IMR-90 (cell line): Measurements from ENCODE around the gene CDS1. TPM values are rescaled to one million over a fixed set of nuclear protein-coding genes. Genes with fewer than 3 reads are reported as not detected.
A peak's percentile ranks its signal among the peaks of the same experiment; 100 is the strongest.

ENCODE experiments used
- ATAC-seq: fragments of 200-7000 bp; cut with Tn5 transposase; 2 replicates; pipeline ENCODE4 v1.9.1; 2020; ENCODE audit warnings: low read depth, mild to moderate bottlenecking, moderate library complexity
- BruUV-seq: library from RNA; stranded (reverse); fragments of 400-500 nt; replicated peaks from 2 replicates; lab custom pipeline; 2021; lab: Mats Ljungman, UMichigan
- CTCF ChIA-PET: fragments of 300-600 bp; formaldehyde crosslinking; extraction: SDS; loops from one replicate; lab custom pipeline; 2021; ENCODE audit warnings: antibody characterized with exemption; lab: Yijun Ruan, JAX
- POLR2A ChIA-PET: fragments of 300-600 bp; sonication (Branson Sonifier 250); formaldehyde crosslinking; loops from one replicate; lab custom pipeline; 2022; ENCODE audit warnings: antibody characterized with exemption; ENCODE audit not compliant: unreplicated experiment; lab: Charles Lee
- DNase-seq: peaks from one replicate; pipeline ENCODE4 v3.0.0; 2013
- H2AFZ ChIP-seq: replicated peaks from 2 replicates; pipeline ENCODE3; 2013; ENCODE audit warnings: low read length, mild to moderate bottlenecking; ENCODE audit not compliant: poor library complexity
- H2AK5ac ChIP-seq: 2 replicates; pipeline ENCODE4 v1.6.1; 2013; ENCODE audit warnings: low read depth, low read length, inconsistent platforms
- H2AK9ac ChIP-seq: replicated peaks from 2 replicates; pipeline ENCODE3; 2013; ENCODE audit warnings: mild to moderate bottlenecking, low read depth, low read length, moderate library complexity; ENCODE audit not compliant: poor library complexity
- H2BK120ac ChIP-seq: 2 replicates; pipeline ENCODE4 v1.6.1; 2013; ENCODE audit warnings: low read depth, low read length, inconsistent platforms
- H2BK15ac ChIP-seq: 3 replicates; pipeline ENCODE4 v1.6.1; 2013; ENCODE audit warnings: low read depth, low read length, inconsistent platforms
- H2BK20ac ChIP-seq: 2 replicates; pipeline ENCODE4 v1.6.1; 2013; ENCODE audit warnings: low read depth, mild to moderate bottlenecking, inconsistent platforms, low read length, moderate library complexity
- H2BK5ac ChIP-seq: 2 replicates; pipeline ENCODE4 v1.6.1; 2013; ENCODE audit warnings: mild to moderate bottlenecking, low read depth, low read length, inconsistent platforms; ENCODE audit not compliant: poor library complexity, severe bottlenecking
- H3K14ac ChIP-seq: replicated peaks from 2 replicates; pipeline ENCODE4 v1.6.1; 2013; ENCODE audit warnings: low read depth, low read length, inconsistent platforms
- H3K18ac ChIP-seq: 2 replicates; pipeline ENCODE4 v1.6.1; 2013; ENCODE audit warnings: low read depth, low read length, control low read depth
- H3K23ac ChIP-seq: 2 replicates; pipeline ENCODE4 v1.6.1; 2013; ENCODE audit warnings: low read depth, low read length, inconsistent platforms
- H3K27ac ChIP-seq: 2 replicates; pipeline ENCODE4 v1.5.1; 2013; ENCODE audit warnings: mild to moderate bottlenecking, control low read depth, low read length; ENCODE audit not compliant: insufficient read depth
- H3K27me3 ChIP-seq: 2 replicates; pipeline ENCODE4 v1.6.1; 2013; ENCODE audit warnings: low read length; ENCODE audit not compliant: control insufficient read depth, insufficient read depth
- H3K36me3 ChIP-seq: 2 replicates; pipeline ENCODE4 v1.6.1; 2013; ENCODE audit warnings: low read length, mixed read lengths; ENCODE audit not compliant: control insufficient read depth, insufficient read depth
- H3K4ac ChIP-seq: 2 replicates; pipeline ENCODE4 v1.6.1; 2013; ENCODE audit warnings: low read depth, low read length, inconsistent platforms
- H3K4me1 ChIP-seq: 2 replicates; pipeline ENCODE4 v1.6.1; 2013; ENCODE audit warnings: low read length, mixed read lengths; ENCODE audit not compliant: control insufficient read depth, insufficient read depth
- H3K4me2 ChIP-seq: 2 replicates; pipeline ENCODE4 v1.6.1; 2013; ENCODE audit warnings: low read depth, mild to moderate bottlenecking, control low read depth, low read length, moderate library complexity
- H3K4me3 ChIP-seq: 2 replicates; pipeline ENCODE4 v1.5.1; 2013; ENCODE audit warnings: low read depth, mild to moderate bottlenecking, control low read depth, low read length, moderate library complexity; ENCODE audit not compliant: insufficient read depth
- H3K56ac ChIP-seq: 2 replicates; pipeline ENCODE4 v1.6.1; 2013; ENCODE audit warnings: low read length, inconsistent platforms; ENCODE audit not compliant: insufficient read depth; ENCODE audit errors: extremely low read depth
- H3K79me1 ChIP-seq, 2 experiments: 2 replicates each; pipeline ENCODE4 v1.6.1; 2013; ENCODE audit warnings: low read length in 2 of 2, inconsistent platforms in 1 of 2, low read depth in 1 of 2
- H3K9ac ChIP-seq: 2 replicates; pipeline ENCODE4 v1.6.1; 2013; ENCODE audit warnings: low read depth, low read length, control low read depth
- H3K9me1 ChIP-seq: 2 replicates; pipeline ENCODE4 v1.6.1; 2013; ENCODE audit warnings: low read length, inconsistent platforms; ENCODE audit not compliant: insufficient read depth
- H3K9me3 ChIP-seq: 2 replicates; pipeline ENCODE4 v1.6.1; 2013; ENCODE audit warnings: low read length; ENCODE audit not compliant: control insufficient read depth, insufficient read depth
- H4K20me1 ChIP-seq: 2 replicates; pipeline ENCODE4 v1.6.1; 2013; ENCODE audit warnings: low read length, inconsistent platforms; ENCODE audit not compliant: insufficient read depth
- H4K5ac ChIP-seq: 2 replicates; pipeline ENCODE4 v1.6.1; 2013; ENCODE audit warnings: mild to moderate bottlenecking, low read depth, low read length, control low read depth
- H4K8ac ChIP-seq, 2 experiments: 2 replicates each; pipeline ENCODE4 v1.6.1; 2013; ENCODE audit warnings: low read depth in 2 of 2, low read length in 2 of 2, control low read depth in 1 of 2, inconsistent platforms in 1 of 2
- H4K91ac ChIP-seq: 2 replicates; pipeline ENCODE4 v1.6.1; 2013; ENCODE audit warnings: low read depth, low read length, inconsistent platforms; ENCODE audit not compliant: insufficient read depth
- BHLHE40 ChIP-seq: fragments of 150-350 bp; IDR thresholded peaks from 2 replicates; pipeline ENCODE4 v1.6.1; 2016; ENCODE audit warnings: mild to moderate bottlenecking, low read depth, low read length
- CEBPB ChIP-seq: IDR thresholded peaks from 2 replicates; pipeline ENCODE4 v1.6.1; 2012; ENCODE audit warnings: low read depth, low read length, improper control_type of control experiment
- CHD1 ChIP-seq: IDR thresholded peaks from 2 replicates; pipeline ENCODE4 v1.6.1; 2012; ENCODE audit warnings: low read depth, low read length, improper control_type of control experiment
- FOS ChIP-seq: fragments of 150-350 bp; IDR thresholded peaks from 2 replicates; pipeline ENCODE4 v1.6.1; 2016; ENCODE audit warnings: low read depth, low read length
- MAFK ChIP-seq: IDR thresholded peaks from 2 replicates; pipeline ENCODE4 v1.6.1; 2012; ENCODE audit warnings: low read depth, low read length, improper control_type of control experiment
- MAZ ChIP-seq: IDR thresholded peaks from 2 replicates; pipeline ENCODE4 v1.6.1; 2012; ENCODE audit warnings: low read depth, mild to moderate bottlenecking, low read length, improper control_type of control experiment, moderate library complexity, borderline replicate concordance
- MXI1 ChIP-seq: IDR thresholded peaks from 2 replicates; pipeline ENCODE4 v1.6.1; 2012; ENCODE audit warnings: low read depth, mild to moderate bottlenecking, low read length, moderate library complexity, borderline replicate concordance
- NFE2L2 ChIP-seq: fragments of 150-350 bp; IDR thresholded peaks from 2 replicates; pipeline ENCODE4 v1.6.1; 2016; ENCODE audit warnings: low read depth, mild to moderate bottlenecking, low read length
- POLR2A ChIP-seq: IDR thresholded peaks from 2 replicates; pipeline ENCODE4 v1.6.1; 2012; ENCODE audit warnings: mild to moderate bottlenecking, low read depth, low read length
- RCOR1 ChIP-seq: IDR thresholded peaks from 2 replicates; pipeline ENCODE4 v1.6.1; 2012; ENCODE audit warnings: mild to moderate bottlenecking, low read length, improper control_type of control experiment; ENCODE audit not compliant: insufficient replicate concordance
- SMC3 ChIP-seq: fragments of 150-350 bp; IDR thresholded peaks from 2 replicates; pipeline ENCODE4 v1.6.1; 2016; ENCODE audit warnings: low read depth, mild to moderate bottlenecking, antibody characterized with exemption, low read length, moderate library complexity
- dilution Hi-C: fragments of 300-500 bp; cut with HindIII; formaldehyde crosslinking; loops from one replicate; pipeline ENCODE4 v1.14.3; 2018; ENCODE audit warnings: low sequenced_read_pairs; ENCODE audit not compliant: unreplicated experiment
- in situ Hi-C: fragments of 300-500 bp; cut with MboI; formaldehyde crosslinking; loops from 3 replicates; pipeline ENCODE4 v1.14.3; 2019; ENCODE audit warnings: low sequenced_read_pairs, inconsistent platforms, mixed read lengths
- intact Hi-C: fragments of 100-400 bp; cut with micrococcal nuclease; formaldehyde crosslinking; loops from 2 replicates; pipeline ENCODE4 v1.10.0; 2022
- polyA plus RNA-seq, 3 experiments: library from polyadenylated mRNA; depleted of rRNA; stranded (reverse); fragments of >200 nt; gene quantifications; 2 replicates each; pipeline ENCODE4 v1.2.3, GENCODE V29; 2012; ENCODE audit warnings: low replicate concordance in 1 of 3
- total RNA-seq: library from RNA; depleted of rRNA; stranded (reverse); fragments of >200 nt; gene quantifications from 2 replicates; pipeline ENCODE4 v1.2.3, GENCODE V29; 2012
- TF ChIP-seq, protein P1 (sequence below): fragments of 150-350 bp; IDR thresholded peaks from 2 replicates; pipeline ENCODE4 v1.6.1; 2017; ENCODE audit warnings: mild to moderate bottlenecking, antibody characterized with exemption, low read length, low read depth
- TF ChIP-seq, protein P2 (sequence below): fragments of 150-350 bp; IDR thresholded peaks from 2 replicates; pipeline ENCODE4 v1.6.1; 2016; ENCODE audit warnings: low read depth, mild to moderate bottlenecking, low read length, moderate library complexity, borderline replicate concordance

CDS1 gene
- total and polyA plus RNA-seq, 2 of the 4 experiments (the other 2 are of a cell fraction) = under 0.01 to 0.02 TPM

DNA sequence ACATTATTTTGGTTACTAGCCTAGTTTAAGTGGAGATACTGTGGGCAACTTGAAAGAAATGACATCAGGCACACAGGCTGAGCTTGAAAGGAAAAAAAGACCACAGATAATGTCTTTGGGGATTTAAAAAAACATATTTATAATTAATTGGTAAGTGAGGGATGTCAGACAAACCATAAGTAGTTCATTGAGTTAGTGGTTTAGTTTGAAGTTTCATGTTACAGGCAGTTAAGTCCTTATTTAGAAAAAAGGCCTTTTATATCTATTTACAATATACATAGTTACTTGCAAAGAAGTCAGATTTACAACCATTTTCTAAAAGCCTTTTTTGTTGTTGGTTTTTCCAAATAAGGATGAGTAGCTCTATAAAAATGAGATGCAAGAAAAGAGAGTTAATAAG is 89.2 kb downstream of the CDS1 start:
- in situ Hi-C loops = no loop called here

More for the DNA sequence above, 89.2 kb downstream of the CDS1 start:
- POLR2A ChIA-PET = no interaction called here
- BruUV-seq = no TSS peak
- DNase-seq (no peak), ATAC-seq (peak; percentile 65)
- no peak overlapping the region for H2BK120ac ChIP-seq
- TF ChIP-seq SMC3 (no peak), CEBPB (no peak), POLR2A (no peak), CHD1 (no peak), RCOR1 (no peak), MXI1 (no peak), MAZ (no peak), FOS (no peak), BHLHE40 (no peak), MAFK (no peak), NFE2L2 (no peak)
- TF ChIP-seq, protein P1, sequence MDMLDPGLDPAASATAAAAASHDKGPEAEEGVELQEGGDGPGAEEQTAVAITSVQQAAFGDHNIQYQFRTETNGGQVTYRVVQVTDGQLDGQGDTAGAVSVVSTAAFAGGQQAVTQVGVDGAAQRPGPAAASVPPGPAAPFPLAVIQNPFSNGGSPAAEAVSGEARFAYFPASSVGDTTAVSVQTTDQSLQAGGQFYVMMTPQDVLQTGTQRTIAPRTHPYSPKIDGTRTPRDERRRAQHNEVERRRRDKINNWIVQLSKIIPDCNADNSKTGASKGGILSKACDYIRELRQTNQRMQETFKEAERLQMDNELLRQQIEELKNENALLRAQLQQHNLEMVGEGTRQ = no peak
- TF ChIP-seq, protein P2, sequence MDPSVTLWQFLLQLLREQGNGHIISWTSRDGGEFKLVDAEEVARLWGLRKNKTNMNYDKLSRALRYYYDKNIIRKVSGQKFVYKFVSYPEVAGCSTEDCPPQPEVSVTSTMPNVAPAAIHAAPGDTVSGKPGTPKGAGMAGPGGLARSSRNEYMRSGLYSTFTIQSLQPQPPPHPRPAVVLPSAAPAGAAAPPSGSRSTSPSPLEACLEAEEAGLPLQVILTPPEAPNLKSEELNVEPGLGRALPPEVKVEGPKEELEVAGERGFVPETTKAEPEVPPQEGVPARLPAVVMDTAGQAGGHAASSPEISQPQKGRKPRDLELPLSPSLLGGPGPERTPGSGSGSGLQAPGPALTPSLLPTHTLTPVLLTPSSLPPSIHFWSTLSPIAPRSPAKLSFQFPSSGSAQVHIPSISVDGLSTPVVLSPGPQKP = no peak
- no peak overlapping the region for H3K23ac ChIP-seq
- peak overlapping the region; percentile 16; the same call in 1 of the 2 replicates for H3K4me2 ChIP-seq
- H3K9ac ChIP-seq = no peak overlapping the region
- peak overlapping the region; percentile 76; the same call in 1 of the 2 replicates for H3K27ac ChIP-seq
- peaks cover 10% of the 10 kb centered on the region for H3K9me1 ChIP-seq
- H3K79me1 ChIP-seq = 0 out of 4 replicates have a peak, but pooled peaks cover 0 to 6% of the 10 kb centered on the region in 2 experiments
- H2BK20ac ChIP-seq = peak overlapping the region; percentile 14; the same call in 1 of the 2 replicates
- H3K4ac ChIP-seq = 0 out of 2 replicates have a peak overlapping the region, but pooled peaks have one; percentile 7
- intact Hi-C loops = loop anchor here (5.0 kb wide), 1 partner anchor 90 kb away; the partner anchor contains the start of gene CDS1
- H3K9me3 ChIP-seq = no peaks in the 10 kb centered on the region
- peaks cover 10% of the 10 kb centered on the region for H3K4me1 ChIP-seq
- dilution Hi-C loops = no loop called here
- H4K20me1 ChIP-seq = 0 out of 2 replicates have a peak, but pooled peaks cover 3% of the 10 kb centered on the region
- H2BK15ac ChIP-seq = 0 out of 3 replicates have a peak overlapping the region, but pooled peaks have one; percentile 28
- no peak overlapping the region for H4K5ac ChIP-seq
- H2BK5ac ChIP-seq = peak overlapping the region; percentile 11
- H4K91ac ChIP-seq = no peak overlapping the region
- CTCF ChIA-PET = interaction anchor here (0.9 kb wide), 1 partner anchor 94 kb away, joined by 4 read pairs; no protein-coding TSS in a partner anchor
- peak overlapping the region; percentile 71; the same call in 1 of the 2 replicates for H3K18ac ChIP-seq
- H4K8ac ChIP-seq = peak overlapping the region in 1 of 2 experiments; percentile 13; a peak in 1 of 4 replicates
- peak overlapping the region; percentile 4; the same call in 1 of the 2 replicates for H2AK5ac ChIP-seq
- no peak overlapping the region for H3K56ac ChIP-seq
- no peak overlapping the region for H3K4me3 ChIP-seq
- H2AK9ac ChIP-seq = no peak overlapping the region
- peaks cover 19% of the 10 kb centered on the region for H3K36me3 ChIP-seq
- no peaks in the 10 kb centered on the region for H3K27me3 ChIP-seq
- H3K14ac ChIP-seq = peak overlapping the region; percentile 45; the same call in 1 of the 2 replicates
- no peak overlapping the region for H2AFZ ChIP-seq
